Neuronal stem cell (in vitro differentiated cells): Measurements from ENCODE around the gene GRIK4.
A peak's percentile ranks its signal among the peaks of the same experiment; 100 is the strongest.

Source experiments
- DNase-seq: peaks from one replicate; pipeline ENCODE4 v3.0.0-alpha.2; 2013; ENCODE audit warnings: low spot score
- H2AFZ ChIP-seq: one replicate; pipeline ENCODE4 v1.6.1; 2013; ENCODE audit warnings: mild to moderate bottlenecking, low read length, inconsistent platforms
- H2AK5ac ChIP-seq: 2 replicates; pipeline ENCODE4 v1.6.1; 2013; ENCODE audit warnings: low read depth, mild to moderate bottlenecking, inconsistent platforms, low read length, moderate library complexity, mixed read lengths
- H2BK120ac ChIP-seq: 2 replicates; pipeline ENCODE4 v1.6.1; 2013; ENCODE audit warnings: low read depth, mild to moderate bottlenecking, inconsistent platforms, low read length, moderate library complexity, mixed read lengths
- H2BK12ac ChIP-seq: one replicate; pipeline ENCODE4 v1.6.1; 2013; ENCODE audit warnings: low read length, inconsistent platforms
- H2BK15ac ChIP-seq: 2 replicates; pipeline ENCODE4 v1.6.1; 2013; ENCODE audit warnings: mild to moderate bottlenecking, low read length, inconsistent platforms, mixed read lengths
- H2BK5ac ChIP-seq: one replicate; pipeline ENCODE4 v1.6.1; 2013; ENCODE audit warnings: inconsistent platforms, mild to moderate bottlenecking, low read length, moderate library complexity
- H3K14ac ChIP-seq: one replicate; pipeline ENCODE4 v1.6.1; 2013; ENCODE audit warnings: low read length, inconsistent platforms
- H3K18ac ChIP-seq: 2 replicates; pipeline ENCODE4 v1.6.1; 2013; ENCODE audit warnings: low read length, inconsistent platforms
- H3K23ac ChIP-seq: 2 replicates; pipeline ENCODE4 v1.6.1; 2013; ENCODE audit warnings: low read depth, mild to moderate bottlenecking, mixed read lengths, low read length, inconsistent platforms; ENCODE audit not compliant: poor library complexity
- H3K27ac ChIP-seq: replicated peaks from 3 replicates; pipeline ENCODE4 v1.5.1; 2013; ENCODE audit warnings: low read length, inconsistent platforms
- H3K27me3 ChIP-seq, 3 experiments: 2 replicates each; pipeline ENCODE4 v1.6.1; 2013; ENCODE audit warnings: low read length in 3 of 3, mild to moderate bottlenecking in 2 of 3, inconsistent platforms in 1 of 3, low read depth in 1 of 3, mixed read lengths in 1 of 3, moderate library complexity in 1 of 3; ENCODE audit not compliant: control insufficient read depth in 3 of 3, insufficient read depth in 3 of 3
- H3K36me3 ChIP-seq, 2 donors: replicated peaks in 1 of 2; 2 replicates each; pipeline ENCODE4 v1.6.1; 2013; ENCODE audit warnings: low read length in 2 of 2; ENCODE audit not compliant: control insufficient read depth in 2 of 2, insufficient read depth in 2 of 2
- H3K4ac ChIP-seq: 2 replicates; pipeline ENCODE4 v1.6.1; 2013; ENCODE audit warnings: inconsistent platforms, mild to moderate bottlenecking, low read length, moderate library complexity
- H3K4me1 ChIP-seq, 2 donors: 1 replicate in 1 of 2; 2 replicates in 1 of 2; pipeline ENCODE4 v1.6.1; 2013; ENCODE audit warnings: low read length in 2 of 2, low read depth in 1 of 2; ENCODE audit not compliant: control insufficient read depth in 2 of 2, insufficient read depth in 1 of 2
- H3K4me2 ChIP-seq: one replicate; pipeline ENCODE4 v1.6.1; 2013; ENCODE audit warnings: mild to moderate bottlenecking, low read length, inconsistent platforms; ENCODE audit not compliant: insufficient read depth, poor library complexity, severe bottlenecking
- H3K4me3 ChIP-seq, 2 donors: 2 replicates each; pipeline ENCODE4 v1.5.1; 2013; ENCODE audit warnings: low read length in 2 of 2, mild to moderate bottlenecking in 2 of 2, inconsistent platforms in 1 of 2, moderate library complexity in 1 of 2
- H3K79me1 ChIP-seq: one replicate; pipeline ENCODE4 v1.6.1; 2013; ENCODE audit warnings: low read depth, mild to moderate bottlenecking, inconsistent platforms, low read length, moderate library complexity
- H3K9ac ChIP-seq: one replicate; pipeline ENCODE4 v1.6.1; 2013; ENCODE audit warnings: mild to moderate bottlenecking, low read depth, low read length, inconsistent platforms; ENCODE audit not compliant: poor library complexity
- H3K9me3 ChIP-seq, 2 donors: replicated peaks in 1 of 2; 2 replicates each; pipeline versions ENCODE3 to v1.6.1; 2013; ENCODE audit warnings: low read length in 2 of 2, mild to moderate bottlenecking in 2 of 2, inconsistent platforms in 1 of 2, low read depth in 1 of 2, mixed read lengths in 1 of 2, moderate library complexity in 1 of 2; ENCODE audit not compliant: control insufficient read depth in 2 of 2, insufficient read depth in 1 of 2
- H4K8ac ChIP-seq: one replicate; pipeline ENCODE4 v1.6.1; 2013; ENCODE audit warnings: low read depth, mild to moderate bottlenecking, inconsistent platforms, low read length, moderate library complexity
- H4K91ac ChIP-seq: one replicate; pipeline ENCODE4 v1.6.1; 2013; ENCODE audit warnings: low read length, low read depth, mild to moderate bottlenecking, inconsistent platforms; ENCODE audit not compliant: poor library complexity
- WGBS, 2 donors: extraction: QIAGEN DNeasy Blood & Tissue Kit; methylation state at CpG; one replicate each; pipeline ENCODE4 v1.1.7; 2013; ENCODE audit warnings: missing lambda C conversion rate in 2 of 2, mixed read lengths in 1 of 2; ENCODE audit not compliant: insufficient read length in 2 of 2, insufficient replicate concordance in 1 of 2; ENCODE audit errors: extremely low coverage in 2 of 2; 5-methylcytosine and 5-hydroxymethylcytosine counted together

Gene GRIK4

GRCh38 chr11:120680322-120680721 is 168.8 kb downstream of the GRIK4 start:
- Histone ChIP-seq H4K8ac (no peak overlapping the region), H3K4me2 (no peak overlapping the region), H3K27ac (no peak overlapping the region), H2BK12ac (no peak overlapping the region), H3K14ac (no peak overlapping the region), H4K91ac (no peak overlapping the region), H2BK5ac (no peak overlapping the region), H3K4me1 (peaks cover 7 to 17% of the 10 kb centered on the region in 2 donors), H2AFZ (no peak overlapping the region), H3K9me3 (no peaks in the 10 kb centered on the region), H3K36me3 (no peaks in the 10 kb centered on the region), H3K4me3 (no peak overlapping the region), H3K23ac (no peak overlapping the region), H3K18ac (no peak overlapping the region), H2AK5ac (no peak overlapping the region), H2BK120ac (no peak overlapping the region), H3K27me3 (no peaks in the 10 kb centered on the region), H2BK15ac (no peak overlapping the region), H3K9ac (no peak overlapping the region), H3K4ac (no peak overlapping the region), H3K79me1 (no peaks in the 10 kb centered on the region)
- no CpG with 5 or more reads among the region's 5 CpGs for WGBS, 2 donors
- DNase-seq = no peak

GRCh38 chr11:120681434-120682331 is 170.1 kb downstream of the GRIK4 start:
- no peak overlapping the region for H4K91ac ChIP-seq
- H2AFZ ChIP-seq = peak overlapping the region; percentile 79
- no peak overlapping the region for H3K18ac ChIP-seq
- DNase-seq = no peak
- H2BK15ac ChIP-seq = no peak overlapping the region
- peak overlapping the region in 1 of 2 donors; percentile 8 for H3K4me3 ChIP-seq
- no peak overlapping the region for H2BK120ac ChIP-seq
- H3K9me3 ChIP-seq = no peaks in the 10 kb centered on the region
- H4K8ac ChIP-seq = no peak overlapping the region
- H3K27ac ChIP-seq = no peak overlapping the region
- no peak overlapping the region for H2BK5ac ChIP-seq
- H2AK5ac ChIP-seq = no peak overlapping the region
- no CpG with 5 or more reads among the region's 16 CpGs for WGBS, 2 donors
- no peak overlapping the region for H3K4ac ChIP-seq
- no peaks in the 10 kb centered on the region for H3K36me3 ChIP-seq
- H3K4me2 ChIP-seq = no peak overlapping the region
- H3K9ac ChIP-seq = no peak overlapping the region
- H3K23ac ChIP-seq = no peak overlapping the region
- no peak overlapping the region for H2BK12ac ChIP-seq
- H3K14ac ChIP-seq = no peak overlapping the region
- no peaks in the 10 kb centered on the region for H3K79me1 ChIP-seq
- H3K4me1 ChIP-seq = peaks cover 7 to 17% of the 10 kb centered on the region in 2 donors
- H3K27me3 ChIP-seq = no peaks in the 10 kb centered on the region

- H3K79me1 ChIP-seq = no peaks in the 10 kb centered on the region
- peak overlapping the region; percentile 79 for H2AFZ ChIP-seq
- no CpG with 5 or more reads among the region's 3 CpGs for WGBS, 2 donors
- no peak overlapping the region for H2BK12ac ChIP-seq
- H3K4ac ChIP-seq = no peak overlapping the region
- H2BK15ac ChIP-seq = no peak overlapping the region
- H3K27ac ChIP-seq = no peak overlapping the region
- H3K4me1 ChIP-seq = peaks cover 7 to 17% of the 10 kb centered on the region in 2 donors
- no peak overlapping the region for H2BK120ac ChIP-seq
- H3K23ac ChIP-seq = no peak overlapping the region
- H4K91ac ChIP-seq = no peak overlapping the region
- H4K8ac ChIP-seq = no peak overlapping the region
- H2BK5ac ChIP-seq = no peak overlapping the region
- peak overlapping the region in 1 of 2 donors; percentile 8 for H3K4me3 ChIP-seq
- H3K9ac ChIP-seq = no peak overlapping the region
- no peak for DNase-seq
- no peaks in the 10 kb centered on the region for H3K27me3 ChIP-seq
- no peaks in the 10 kb centered on the region for H3K36me3 ChIP-seq
- no peaks in the 10 kb centered on the region for H3K9me3 ChIP-seq
- H3K18ac ChIP-seq = no peak overlapping the region
- no peak overlapping the region for H3K4me2 ChIP-seq
- no peak overlapping the region for H3K14ac ChIP-seq
- H2AK5ac ChIP-seq = no peak overlapping the region
These were observed 170.7 kb downstream of the GRIK4 start for GRCh38 chr11:120682332-120682649.

GRCh38 chr11:120682866-120683265 is 171.3 kb downstream of the GRIK4 start:
- H3K27ac ChIP-seq = no peak overlapping the region
- no peak overlapping the region for H2BK15ac ChIP-seq
- no peaks in the 10 kb centered on the region for H3K36me3 ChIP-seq
- H3K23ac ChIP-seq = no peak overlapping the region
- no peak overlapping the region for H2BK120ac ChIP-seq
- no peak overlapping the region for H3K4me2 ChIP-seq
- H3K4me3 ChIP-seq = no peak overlapping the region
- H3K4ac ChIP-seq = no peak overlapping the region
- H3K18ac ChIP-seq = no peak overlapping the region
- no peak overlapping the region for H2AK5ac ChIP-seq
- no peak overlapping the region for H4K8ac ChIP-seq
- no peaks in the 10 kb centered on the region for H3K9me3 ChIP-seq
- no CpG with 5 or more reads among the region's 5 CpGs for WGBS, 2 donors
- H3K4me1 ChIP-seq = peaks cover 7 to 17% of the 10 kb centered on the region in 2 donors
- DNase-seq = no peak
- H2AFZ ChIP-seq = no peak overlapping the region
- no peak overlapping the region for H2BK5ac ChIP-seq
- H3K14ac ChIP-seq = no peak overlapping the region
- no peaks in the 10 kb centered on the region for H3K79me1 ChIP-seq
- H3K9ac ChIP-seq = no peak overlapping the region
- no peaks in the 10 kb centered on the region for H3K27me3 ChIP-seq
- H4K91ac ChIP-seq = no peak overlapping the region
- H2BK12ac ChIP-seq = no peak overlapping the region
